Lung (tissue), 12 donors: ENCODE data around the gene CD59. TPM values are rescaled to one million over a fixed set of nuclear protein-coding genes. Genes with fewer than 3 reads are reported as not detected.
"Not testable (repeated sequence)": the region's sequence is repeated elsewhere in the genome, so short reads cannot be mapped to it uniquely, and the experiment has no call there.

Source experiments
- ATAC-seq: fragments of 200-7000 bp; cut with Tn5 transposase; one replicate; pipeline ENCODE4 v1.9.1; 2020; ENCODE audit warnings: moderate number of reproducible peaks; ENCODE audit not compliant: insufficient read depth, low FRiP score
- DNase-seq, 3 donors: peaks; one replicate each; pipeline ENCODE4 v3.0.0-alpha.2; 2013 to 2017
- H3K27ac ChIP-seq, 2 donors: one replicate each; pipeline ENCODE4 v1.5.1; 2013; ENCODE audit warnings: mild to moderate bottlenecking in 2 of 2, moderate library complexity in 2 of 2, control low read depth in 1 of 2, inconsistent platforms in 1 of 2, low read depth in 1 of 2, low read length in 1 of 2
- H3K27me3 ChIP-seq, 3 donors: one replicate each; pipeline ENCODE4 v1.5.1; 2013; ENCODE audit warnings: low read length in 2 of 3; ENCODE audit not compliant: control insufficient read depth in 3 of 3, insufficient read depth in 3 of 3
- H3K36me3 ChIP-seq, 4 donors: one replicate each; pipeline ENCODE4 v1.5.1; 2013; ENCODE audit warnings: low read length in 4 of 4, mild to moderate bottlenecking in 1 of 4, moderate library complexity in 1 of 4; ENCODE audit not compliant: control insufficient read depth in 4 of 4, insufficient read depth in 4 of 4
- H3K4me1 ChIP-seq, 5 donors: one replicate each; pipeline ENCODE4 v1.5.1; 2013; ENCODE audit warnings: low read length in 5 of 5, mild to moderate bottlenecking in 2 of 5, moderate library complexity in 1 of 5; ENCODE audit not compliant: control insufficient read depth in 5 of 5, insufficient read depth in 5 of 5
- H3K4me3 ChIP-seq: one replicate; pipeline ENCODE4 v1.5.1; 2013; ENCODE audit warnings: mild to moderate bottlenecking, control low read depth, moderate library complexity
- H3K9ac ChIP-seq, 2 donors: one replicate each; pipeline ENCODE4 v1.5.1; 2013; ENCODE audit warnings: low read length in 2 of 2, control low read depth in 1 of 2; ENCODE audit not compliant: insufficient read depth in 1 of 2
- H3K9me3 ChIP-seq, 4 donors: one replicate each; pipeline ENCODE4 v1.5.1; 2013; ENCODE audit warnings: low read length in 3 of 4, mild to moderate bottlenecking in 1 of 4, moderate library complexity in 1 of 4; ENCODE audit not compliant: control insufficient read depth in 4 of 4, insufficient read depth in 3 of 4
- CTCF ChIP-seq: IDR thresholded peaks from 2 replicates; pipeline ENCODE4 v1.5.1; 2012; ENCODE audit warnings: mild to moderate bottlenecking; ENCODE audit errors: control extremely low read depth, extremely low read depth
- WGBS, 2 donors: extraction: QIAGEN DNeasy Blood & Tissue Kit; methylation state at CpG; one replicate each; pipeline ENCODE4 v1.1.7; 2013; 5-methylcytosine and 5-hydroxymethylcytosine counted together
- polyA plus RNA-seq, 2 donors: library from polyadenylated mRNA; stranded (reverse); fragments of 200-250 nt; gene quantifications; one replicate each; pipeline ENCODE4 v1.2.1, GENCODE V29; 2013
- total RNA-seq, 2 donors: library from RNA; depleted of rRNA in 1 of 2; stranded (reverse); fragments of >200 nt in 1 of 2; gene quantifications; one replicate each; pipeline ENCODE4 v1.2.1, GENCODE V29; 2014 to 2021
- donor health status: control.
- donor health status: control.
- donor health status: Bipolar disorder and iron deficiency.
- donor health status: healthy.
- donor health status: DM: yes; HTN: yes; CAD: no.

Gene CD59
- total and polyA plus RNA-seq, 4 donors: 215 to 833 (median 539) TPM

- Histone ChIP-seq H3K4me3 (no peak overlapping the region), H3K27me3 (no peaks in the 10 kb centered on the region), H3K9ac (no peak overlapping the region), H3K36me3 (peaks cover 14 to 41% (median 31%) of the 10 kb centered on the region in 4 donors), H3K9me3 (no peaks in the 10 kb centered on the region), H3K4me1 (peaks cover 0 to 51% (median 0%) of the 10 kb centered on the region in 5 donors), H3K27ac (no peak overlapping the region)
- WGBS, 2 donors: 77 to 90% methylated on average over 1 of the region's 1 CpG
- no peak for TF ChIP-seq CTCF
- DNase-seq (no peak), ATAC-seq (no peak)
Observed at GRCh38 chr11:33708985-33709384, 27.2 kb downstream of the CD59 start.

DNA sequence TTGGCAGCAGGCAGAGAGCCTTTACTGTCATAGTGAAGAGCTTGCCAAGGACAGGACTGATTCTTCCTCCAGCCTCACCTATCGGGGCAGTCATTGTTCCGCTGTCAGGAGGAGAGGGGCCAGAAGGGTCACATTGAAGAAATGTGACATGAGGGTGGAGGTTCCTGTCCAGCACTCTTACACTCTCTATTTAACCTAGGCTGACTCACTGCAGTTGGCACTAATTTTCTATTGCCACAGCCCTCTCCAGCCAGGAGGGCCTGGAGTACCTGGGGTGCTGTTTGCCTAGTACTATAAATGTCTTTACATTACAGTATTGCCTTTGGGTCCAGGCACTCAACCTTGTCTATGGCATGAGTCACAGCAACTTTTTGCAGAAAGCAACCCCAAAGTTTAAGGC, 28.4 kb downstream of the CD59 start:
- peak; percentile 47 for ATAC-seq
- H3K27ac ChIP-seq: peak overlapping the region; percentile 15 to 17
- H3K4me1 ChIP-seq: peaks cover 0 to 43% (median 0%) of the 10 kb centered on the region in 5 donors

GRCh38 chr11:33706966-33707365, 29.3 kb downstream of the CD59 start:
- Histone ChIP-seq H3K27me3 (no peaks in the 10 kb centered on the region), H3K27ac (peak overlapping the region; percentile 34 to 54), H3K4me3 (no peak overlapping the region), H3K9ac (no peak overlapping the region), H3K36me3 (peaks cover 12 to 32% (median 28%) of the 10 kb centered on the region in 4 donors), H3K4me1 (peaks cover under 1 to 50% (median 8%) of the 10 kb centered on the region in 5 donors), H3K9me3 (no peaks in the 10 kb centered on the region)
- WGBS, 2 donors: 65 to 85% methylated on average over 2 of the region's 2 CpGs
- DNase-seq (no peak), ATAC-seq (no peak)
- TF ChIP-seq CTCF: no peak

More for the DNA sequence above, 28.4 kb downstream of the CD59 start:
- H3K9me3 ChIP-seq, H3K9ac ChIP-seq, H3K4me3 ChIP-seq, H3K27me3 ChIP-seq, DNase-seq: not testable (repeated sequence)
- peaks cover 12 to 32% (median 28%) of the 10 kb centered on the region in 4 donors for H3K36me3 ChIP-seq
- 49% methylated on average over 2 of the region's 2 CpGs; no CpG with 5 or more reads in 1 of the 2 donors for WGBS, 2 donors

DNA sequence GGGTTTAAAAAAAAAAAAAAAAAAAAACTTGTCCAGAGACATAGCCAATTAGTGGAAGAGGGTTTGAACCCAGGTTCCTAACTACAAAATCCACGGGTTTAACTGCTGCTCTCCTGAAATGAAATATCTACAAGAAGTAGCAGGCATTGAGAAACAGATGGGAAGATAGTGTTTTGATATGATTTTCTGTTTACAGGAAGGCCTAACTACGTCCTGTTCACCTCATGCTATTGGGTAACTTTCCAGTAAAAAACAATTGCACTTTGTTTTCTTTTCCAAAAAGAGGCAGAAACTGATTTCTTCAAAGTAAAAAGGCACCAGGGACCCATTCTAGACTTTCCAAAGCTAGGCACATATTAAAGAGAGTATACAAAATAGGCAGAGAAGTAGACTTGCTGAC, 29.7 kb downstream of the CD59 start:
- ATAC-seq (no peak), DNase-seq (no peak)
- peak overlapping the region in 1 of 2 donors; percentile 54 for H3K27ac ChIP-seq
- 20 to 31% methylated on average over 2 of the region's 2 CpGs for WGBS, 2 donors
- H3K9ac ChIP-seq: no peak overlapping the region
- TF ChIP-seq CTCF: no peak
- no peak overlapping the region for H3K4me3 ChIP-seq
- peaks cover 5 to 50% (median 12%) of the 10 kb centered on the region in 5 donors for H3K4me1 ChIP-seq
- no peaks in the 10 kb centered on the region for H3K27me3 ChIP-seq
- no peaks in the 10 kb centered on the region for H3K9me3 ChIP-seq
- peaks cover 12 to 32% (median 27%) of the 10 kb centered on the region in 4 donors for H3K36me3 ChIP-seq
